ENCODE data around the gene TMC1. TPM values are rescaled to one million over a fixed set of nuclear protein-coding genes. Genes with fewer than 3 reads are reported as not detected.

The TMC1 gene
- total RNA-seq, 1 donor from 2014 or later, result not detected

- Mint-ChIP-seq H3K27me3 (peaks cover 14% of the 10 kb centered on the region), H3K36me3 (ENCODE audit: low read depth) (no peaks in the 10 kb centered on the region), H3K27ac (no peak overlapping the region), H3K4me3 (no peak overlapping the region), H3K9me3 (no peaks in the 10 kb centered on the region), H3K4me1 (no peaks in the 10 kb centered on the region)
- no peak for DNase-seq
- intact Hi-C loops (cut with micrococcal nuclease), result no loop called here
These were observed 97.4 kb downstream of the TMC1 start for GRCh38 chr9:72618811-72619210.

- H3K4me3 Mint-ChIP-seq, result no peak overlapping the region
- no peaks in the 10 kb centered on the region for H3K36me3 Mint-ChIP-seq (ENCODE audit: low read depth)
- H3K9me3 Mint-ChIP-seq, result no peaks in the 10 kb centered on the region
- peak; percentile 38 for DNase-seq
- peaks cover 14% of the 10 kb centered on the region for H3K27me3 Mint-ChIP-seq
- no peaks in the 10 kb centered on the region for H3K4me1 Mint-ChIP-seq
- H3K27ac Mint-ChIP-seq, result no peak overlapping the region
- intact Hi-C loops (cut with micrococcal nuclease), result no loop called here
These were observed 100.8 kb downstream of the TMC1 start for GRCh38 chr9:72622186-72622585.

- H3K27me3 Mint-ChIP-seq, result peaks cover 15% of the 10 kb centered on the region
- no peaks in the 10 kb centered on the region for H3K36me3 Mint-ChIP-seq (ENCODE audit: low read depth)
- H3K4me3 Mint-ChIP-seq, result no peak overlapping the region
- H3K9me3 Mint-ChIP-seq, result no peaks in the 10 kb centered on the region
- H3K4me1 Mint-ChIP-seq, result no peaks in the 10 kb centered on the region
- no peak overlapping the region for H3K27ac Mint-ChIP-seq
- intact Hi-C loops (cut with micrococcal nuclease), result loop anchor here (1.0 kb wide), 1 partner anchor 16 kb away; no protein-coding TSS in a partner anchor
- DNase-seq, result peak; percentile 4
These were observed 101.7 kb downstream of the TMC1 start for GRCh38 chr9:72623156-72623555.

GRCh38 chr9:72627147-72627546 lies 105.7 kb downstream of the TMC1 start:
- no peaks in the 10 kb centered on the region for H3K36me3 Mint-ChIP-seq (ENCODE audit: low read depth)
- H3K4me1 Mint-ChIP-seq, result no peaks in the 10 kb centered on the region
- peaks cover 3% of the 10 kb centered on the region for H3K9me3 Mint-ChIP-seq
- intact Hi-C loops (cut with micrococcal nuclease), result no loop called here
- H3K27me3 Mint-ChIP-seq, result peaks cover 15% of the 10 kb centered on the region
- peak; percentile 26 for DNase-seq
- H3K27ac Mint-ChIP-seq, result no peak overlapping the region
- no peak overlapping the region for H3K4me3 Mint-ChIP-seq

- Mint-ChIP-seq H3K27me3 (peaks cover 14% of the 10 kb centered on the region), H3K4me3 (no peak overlapping the region), H3K9me3 (peaks cover 7% of the 10 kb centered on the region), H3K36me3 (ENCODE audit: low read depth) (no peaks in the 10 kb centered on the region), H3K4me1 (no peaks in the 10 kb centered on the region), H3K27ac (no peak overlapping the region)
- intact Hi-C loops (cut with micrococcal nuclease), result no loop called here
- peak; percentile 31 for DNase-seq
These were observed 106.6 kb downstream of the TMC1 start for GRCh38 chr9:72627956-72628540.

- DNase-seq, result peak; percentile 60
- intact Hi-C loops (cut with micrococcal nuclease), result no loop called here
- H3K36me3 Mint-ChIP-seq (ENCODE audit: low read depth), result no peaks in the 10 kb centered on the region
- no peak overlapping the region for H3K27ac Mint-ChIP-seq
- peaks cover 4% of the 10 kb centered on the region for H3K27me3 Mint-ChIP-seq
- H3K4me3 Mint-ChIP-seq, result no peak overlapping the region
- H3K9me3 Mint-ChIP-seq, result peaks cover 11% of the 10 kb centered on the region
- H3K4me1 Mint-ChIP-seq, result peaks cover 9% of the 10 kb centered on the region
These were observed 112.6 kb downstream of the TMC1 start for GRCh38 chr9:72633966-72634365.

GRCh38 chr9:72635197-72635596 lies 113.8 kb downstream of the TMC1 start:
- peak; percentile 72 for DNase-seq
- Mint-ChIP-seq H3K4me3 (no peak overlapping the region), H3K36me3 (ENCODE audit: low read depth) (no peaks in the 10 kb centered on the region), H3K27me3 (peaks cover 6% of the 10 kb centered on the region), H3K9me3 (peaks cover 11% of the 10 kb centered on the region), H3K4me1 (peaks cover 9% of the 10 kb centered on the region), H3K27ac (no peak overlapping the region)
- intact Hi-C loops (cut with micrococcal nuclease), result loop anchor here (1.0 kb wide), 1 partner anchor 110 kb away; no protein-coding TSS in a partner anchor

- Mint-ChIP-seq H3K4me3 (no peak overlapping the region), H3K4me1 (peaks cover 9% of the 10 kb centered on the region), H3K9me3 (peaks cover 11% of the 10 kb centered on the region), H3K27me3 (peaks cover 6% of the 10 kb centered on the region), H3K27ac (no peak overlapping the region), H3K36me3 (ENCODE audit: low read depth) (no peaks in the 10 kb centered on the region)
- intact Hi-C loops (cut with micrococcal nuclease), result no loop called here
- no peak for DNase-seq
These were observed 115.2 kb downstream of the TMC1 start for GRCh38 chr9:72636621-72637020.

GRCh38 chr9:72643651-72644050 lies 122.2 kb downstream of the TMC1 start:
- H3K4me3 Mint-ChIP-seq, result no peak overlapping the region
- H3K27ac Mint-ChIP-seq, result no peak overlapping the region
- no peaks in the 10 kb centered on the region for H3K4me1 Mint-ChIP-seq
- no peak for DNase-seq
- H3K9me3 Mint-ChIP-seq, result no peaks in the 10 kb centered on the region
- peaks cover 25% of the 10 kb centered on the region for H3K27me3 Mint-ChIP-seq
- intact Hi-C loops (cut with micrococcal nuclease), result no loop called here
- H3K36me3 Mint-ChIP-seq (ENCODE audit: low read depth), result no peaks in the 10 kb centered on the region

GRCh38 chr9:72646061-72646460 lies 124.7 kb downstream of the TMC1 start:
- intact Hi-C loops (cut with micrococcal nuclease), result no loop called here
- no peaks in the 10 kb centered on the region for H3K4me1 Mint-ChIP-seq
- H3K27me3 Mint-ChIP-seq, result peaks cover 28% of the 10 kb centered on the region
- H3K36me3 Mint-ChIP-seq (ENCODE audit: low read depth), result no peaks in the 10 kb centered on the region
- no peak overlapping the region for H3K27ac Mint-ChIP-seq
- no peak for DNase-seq
- H3K4me3 Mint-ChIP-seq, result no peak overlapping the region
- no peaks in the 10 kb centered on the region for H3K9me3 Mint-ChIP-seq

- H3K27me3 Mint-ChIP-seq, result peaks cover 27% of the 10 kb centered on the region
- intact Hi-C loops (cut with micrococcal nuclease), result no loop called here
- no peaks in the 10 kb centered on the region for H3K36me3 Mint-ChIP-seq (ENCODE audit: low read depth)
- no peaks in the 10 kb centered on the region for H3K4me1 Mint-ChIP-seq
- no peak overlapping the region for H3K27ac Mint-ChIP-seq
- no peak for DNase-seq
- no peaks in the 10 kb centered on the region for H3K9me3 Mint-ChIP-seq
- H3K4me3 Mint-ChIP-seq, result no peak overlapping the region
These were observed 127.1 kb downstream of the TMC1 start for GRCh38 chr9:72648324-72649126.

- H3K9me3 Mint-ChIP-seq, result no peaks in the 10 kb centered on the region
- H3K36me3 Mint-ChIP-seq (ENCODE audit: low read depth), result no peaks in the 10 kb centered on the region
- H3K4me3 Mint-ChIP-seq, result no peak overlapping the region
- no peak for DNase-seq
- no peak overlapping the region for H3K27ac Mint-ChIP-seq
- intact Hi-C loops (cut with micrococcal nuclease), result no loop called here
- H3K4me1 Mint-ChIP-seq, result no peaks in the 10 kb centered on the region
- H3K27me3 Mint-ChIP-seq, result peaks cover 22% of the 10 kb centered on the region
These were observed 127.7 kb downstream of the TMC1 start for GRCh38 chr9:72649127-72649442.

GRCh38 chr9:72650206-72650605 lies 128.8 kb downstream of the TMC1 start:
- H3K27me3 Mint-ChIP-seq, result peaks cover 18% of the 10 kb centered on the region
- H3K9me3 Mint-ChIP-seq, result no peaks in the 10 kb centered on the region
- no peak overlapping the region for H3K27ac Mint-ChIP-seq
- H3K36me3 Mint-ChIP-seq (ENCODE audit: low read depth), result no peaks in the 10 kb centered on the region
- intact Hi-C loops (cut with micrococcal nuclease), result no loop called here
- H3K4me3 Mint-ChIP-seq, result no peak overlapping the region
- no peak for DNase-seq
- H3K4me1 Mint-ChIP-seq, result no peaks in the 10 kb centered on the region

- no peak for DNase-seq
- Mint-ChIP-seq H3K4me1 (no peaks in the 10 kb centered on the region), H3K27me3 (peaks cover 19% of the 10 kb centered on the region), H3K4me3 (no peak overlapping the region), H3K36me3 (ENCODE audit: low read depth) (no peaks in the 10 kb centered on the region), H3K9me3 (no peaks in the 10 kb centered on the region), H3K27ac (no peak overlapping the region)
- intact Hi-C loops (cut with micrococcal nuclease), result no loop called here
These were observed 134.6 kb downstream of the TMC1 start for GRCh38 chr9:72656021-72656420.
